ENCODE measurements around the gene TRMT1.

Gene TRMT1

GRCh38 chr19:13160557-13160956, 44.0 kb upstream of the TRMT1 start:
- Histone ChIP-seq H3K9me3 (ENCODE audit: low read length) (no peaks in the 10 kb centered on the region), H3K9ac (ENCODE audit: low read length) (no peak overlapping the region), H2AFZ (ENCODE audit: low read length) (no peak overlapping the region), H3K27ac (ENCODE audit: low read depth, low read length, poor library complexity, severe bottlenecking) (no peak overlapping the region), H4K20me1 (ENCODE audit: insufficient read depth, low read length) (no peaks in the 10 kb centered on the region), H3F3A (ENCODE audit: insufficient read depth, low read length) (peaks cover 5% of the 10 kb centered on the region), H3K36me3 (ENCODE audit: insufficient read depth, low read length) (no peaks in the 10 kb centered on the region), H3K27me3 (ENCODE audit: insufficient read depth, low read length) (no peaks in the 10 kb centered on the region; the same call in 1 of the 2 replicates), H3K4me1 (ENCODE audit: insufficient read depth, low read length, severe bottlenecking) (peaks cover 38% of the 10 kb centered on the region), H3K79me2 (ENCODE audit: insufficient read depth, low read length) (no peaks in the 10 kb centered on the region), H3K4me2 (ENCODE audit: low read length) (no peak overlapping the region), H3K9me2 (ENCODE audit: low read depth, low read length) (no peaks in the 10 kb centered on the region), H3K4me3 (ENCODE audit: low read depth, low read length, poor library complexity, severe bottlenecking) (no peak overlapping the region)
- TF ChIP-seq EZH2 (IDR thresholded peaks at IDR 0.05; ENCODE audit: borderline replicate concordance, low read length) (no peak), CTCF (IDR thresholded peaks at IDR 0.05; ENCODE audit: low read length) (no peak)

- no peak overlapping the region for H3K9ac ChIP-seq (ENCODE audit: low read length)
- no peaks in the 10 kb centered on the region for H3K9me2 ChIP-seq (ENCODE audit: low read depth, low read length)
- H2AFZ ChIP-seq (ENCODE audit: low read length): no peak overlapping the region
- H3K27me3 ChIP-seq (ENCODE audit: insufficient read depth, low read length): no peaks in the 10 kb centered on the region; the same call in 1 of the 2 replicates
- H3K79me2 ChIP-seq (ENCODE audit: insufficient read depth, low read length): no peaks in the 10 kb centered on the region
- H3K27ac ChIP-seq (ENCODE audit: low read depth, low read length, poor library complexity, severe bottlenecking): no peak overlapping the region
- H3F3A ChIP-seq (ENCODE audit: insufficient read depth, low read length): peaks cover 5% of the 10 kb centered on the region
- no peak overlapping the region for H3K4me3 ChIP-seq (ENCODE audit: low read depth, low read length, poor library complexity, severe bottlenecking)
- TF ChIP-seq EZH2 (IDR thresholded peaks at IDR 0.05; ENCODE audit: borderline replicate concordance, low read length) (no peak), CTCF (IDR thresholded peaks at IDR 0.05; ENCODE audit: low read length) (no peak)
- H3K9me3 ChIP-seq (ENCODE audit: low read length): no peaks in the 10 kb centered on the region
- no peaks in the 10 kb centered on the region for H4K20me1 ChIP-seq (ENCODE audit: insufficient read depth, low read length)
- no peak overlapping the region for H3K4me2 ChIP-seq (ENCODE audit: low read length)
- peaks cover 46% of the 10 kb centered on the region for H3K4me1 ChIP-seq (ENCODE audit: insufficient read depth, low read length, severe bottlenecking)
- H3K36me3 ChIP-seq (ENCODE audit: insufficient read depth, low read length): no peaks in the 10 kb centered on the region
These were observed 43.2 kb upstream of the TRMT1 start for GRCh38 chr19:13159713-13160112.

GRCh38 chr19:13155472-13156359, 39.2 kb upstream of the TRMT1 start:
- H3K9me2 ChIP-seq (ENCODE audit: low read depth, low read length): no peaks in the 10 kb centered on the region
- H3K9ac ChIP-seq (ENCODE audit: low read length): peak overlapping the region; percentile 88; the same call in 1 of the 2 replicates
- peaks cover 46% of the 10 kb centered on the region for H3K4me1 ChIP-seq (ENCODE audit: insufficient read depth, low read length, severe bottlenecking)
- no peaks in the 10 kb centered on the region for H3K79me2 ChIP-seq (ENCODE audit: insufficient read depth, low read length)
- no peak for TF ChIP-seq EZH2 (IDR thresholded peaks at IDR 0.05; ENCODE audit: borderline replicate concordance, low read length)
- no peak for TF ChIP-seq CTCF (IDR thresholded peaks at IDR 0.05; ENCODE audit: low read length)
- no peaks in the 10 kb centered on the region for H4K20me1 ChIP-seq (ENCODE audit: insufficient read depth, low read length)
- peaks cover 6% of the 10 kb centered on the region for H3K36me3 ChIP-seq (ENCODE audit: insufficient read depth, low read length)
- peaks cover 5% of the 10 kb centered on the region for H3F3A ChIP-seq (ENCODE audit: insufficient read depth, low read length)
- H3K4me2 ChIP-seq (ENCODE audit: low read length): peak overlapping the region; percentile 94
- peak overlapping the region; percentile 90 for H3K4me3 ChIP-seq (ENCODE audit: low read depth, low read length, poor library complexity, severe bottlenecking)
- H2AFZ ChIP-seq (ENCODE audit: low read length): no peak overlapping the region
- H3K9me3 ChIP-seq (ENCODE audit: low read length): no peaks in the 10 kb centered on the region
- peak overlapping the region; percentile 28 for H3K27ac ChIP-seq (ENCODE audit: low read depth, low read length, poor library complexity, severe bottlenecking)
- no peaks in the 10 kb centered on the region; the same call in 1 of the 2 replicates for H3K27me3 ChIP-seq (ENCODE audit: insufficient read depth, low read length)
